AML-193 (cell line): ENCODE data around the gene ZMIZ1.

Experiments used
- DNase-seq, 2 experiments: peaks; one replicate each; lab custom pipeline; 2025; lab: John Stamatoyannopoulos, UW

The ZMIZ1 gene

GRCh38 chr10:79308016-79308415 is 239.2 kb downstream of the ZMIZ1 start:
- no peak for DNase-seq

GRCh38 chr10:79308969-79309665 is 240.4 kb downstream of the ZMIZ1 start:
- DNase-seq: no peak

GRCh38 chr10:79310200-79310865 is 241.6 kb downstream of the ZMIZ1 start:
- DNase-seq: no peak

GRCh38 chr10:79310911-79311573 is 242.3 kb downstream of the ZMIZ1 start:
- no peak for DNase-seq

GRCh38 chr10:79311581-79312407 is 243.0 kb downstream of the ZMIZ1 start:
- DNase-seq: no peak

- no peak for DNase-seq
Measured at GRCh38 chr10:79312601-79313187, 243.9 kb downstream of the ZMIZ1 start.

- no peak for DNase-seq
Measured at GRCh38 chr10:79313320-79313719, 244.6 kb downstream of the ZMIZ1 start.

GRCh38 chr10:79313911-79314439 is 245.2 kb downstream of the ZMIZ1 start:
- DNase-seq: no peak

GRCh38 chr10:79314761-79315601 is 246.2 kb downstream of the ZMIZ1 start:
- DNase-seq: no peak

- no peak for DNase-seq
Measured at GRCh38 chr10:79315602-79315920, 246.8 kb downstream of the ZMIZ1 start.

- peak in 1 of 2 experiments; percentile 17 for DNase-seq
Measured at GRCh38 chr10:79316671-79317431, 248.1 kb downstream of the ZMIZ1 start.

GRCh38 chr10:79318369-79318768 is 249.6 kb downstream of the ZMIZ1 start:
- DNase-seq: no peak

- no peak for DNase-seq
Measured at GRCh38 chr10:79319115-79319771, 250.5 kb downstream of the ZMIZ1 start.

- no peak for DNase-seq
Measured at GRCh38 chr10:79320316-79320715, 251.6 kb downstream of the ZMIZ1 start.

GRCh38 chr10:79320820-79321493 is 252.2 kb downstream of the ZMIZ1 start:
- peak; percentile 96 to 98 for DNase-seq

- no peak for DNase-seq
Measured at GRCh38 chr10:79321494-79321882, 252.7 kb downstream of the ZMIZ1 start.

GRCh38 chr10:79321951-79322350 is 253.2 kb downstream of the ZMIZ1 start:
- DNase-seq: no peak

- DNase-seq: peak; percentile 88 to 91
Measured at GRCh38 chr10:79322616-79323543, 254.1 kb downstream of the ZMIZ1 start.
